ENCODE data around the gene RAB3GAP2.

The RAB3GAP2 gene

DNA sequence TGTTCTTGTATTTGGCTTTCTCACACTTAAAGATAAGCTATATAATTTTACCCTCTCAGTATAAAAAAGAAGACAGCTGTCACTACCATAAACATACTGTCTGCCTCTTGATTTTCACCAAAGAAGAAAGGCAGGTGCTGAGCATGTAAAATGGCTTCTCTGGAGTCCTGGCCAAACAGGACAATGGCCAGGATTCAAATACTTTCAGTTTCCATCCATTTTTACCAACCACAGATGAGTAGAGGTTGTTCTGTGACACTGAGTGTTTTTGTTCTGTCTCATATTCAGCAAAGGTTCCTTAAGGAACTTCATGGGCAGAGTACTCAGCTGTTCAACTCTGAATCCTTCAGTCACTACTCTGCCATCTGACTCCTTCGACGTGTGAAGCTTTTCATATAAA lies 29.4 kb upstream of the RAB3GAP2 start:
- ChIA-PET POLR2A (interaction anchor here (1.5 kb wide), 1 partner anchor 446 kb away, joined by 4 read pairs; the partner anchor contains the start of gene MTARC2), CTCF (no interaction called here)
- DNase-seq (ENCODE audit: extremely low spot score): no peak
- TF ChIP-seq FOXK2 (IDR thresholded peaks at IDR 0.05): no peak
- TF ChIP-seq CTBP1 (IDR thresholded peaks at IDR 0.05; ENCODE audit: borderline replicate concordance): no peak
- no peak for TF ChIP-seq ELF4 (IDR thresholded peaks at IDR 0.05)
- no peak for TF ChIP-seq NFRKB (IDR thresholded peaks at IDR 0.05)
- no peak for TF ChIP-seq TARDBP (IDR thresholded peaks at IDR 0.05)
- no peak for TF ChIP-seq ARNT (IDR thresholded peaks at IDR 0.05)
- TF ChIP-seq FOXA1 (IDR thresholded peaks at IDR 0.05): no peak
- TF ChIP-seq FOXM1 (IDR thresholded peaks at IDR 0.05; ENCODE audit: borderline replicate concordance): no peak
- TF ChIP-seq, protein P1, sequence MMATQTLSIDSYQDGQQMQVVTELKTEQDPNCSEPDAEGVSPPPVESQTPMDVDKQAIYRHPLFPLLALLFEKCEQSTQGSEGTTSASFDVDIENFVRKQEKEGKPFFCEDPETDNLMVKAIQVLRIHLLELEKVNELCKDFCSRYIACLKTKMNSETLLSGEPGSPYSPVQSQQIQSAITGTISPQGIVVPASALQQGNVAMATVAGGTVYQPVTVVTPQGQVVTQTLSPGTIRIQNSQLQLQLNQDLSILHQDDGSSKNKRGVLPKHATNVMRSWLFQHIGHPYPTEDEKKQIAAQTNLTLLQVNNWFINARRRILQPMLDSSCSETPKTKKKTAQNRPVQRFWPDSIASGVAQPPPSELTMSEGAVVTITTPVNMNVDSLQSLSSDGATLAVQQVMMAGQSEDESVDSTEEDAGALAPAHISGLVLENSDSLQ (IDR thresholded peaks at IDR 0.05): no peak

DNA sequence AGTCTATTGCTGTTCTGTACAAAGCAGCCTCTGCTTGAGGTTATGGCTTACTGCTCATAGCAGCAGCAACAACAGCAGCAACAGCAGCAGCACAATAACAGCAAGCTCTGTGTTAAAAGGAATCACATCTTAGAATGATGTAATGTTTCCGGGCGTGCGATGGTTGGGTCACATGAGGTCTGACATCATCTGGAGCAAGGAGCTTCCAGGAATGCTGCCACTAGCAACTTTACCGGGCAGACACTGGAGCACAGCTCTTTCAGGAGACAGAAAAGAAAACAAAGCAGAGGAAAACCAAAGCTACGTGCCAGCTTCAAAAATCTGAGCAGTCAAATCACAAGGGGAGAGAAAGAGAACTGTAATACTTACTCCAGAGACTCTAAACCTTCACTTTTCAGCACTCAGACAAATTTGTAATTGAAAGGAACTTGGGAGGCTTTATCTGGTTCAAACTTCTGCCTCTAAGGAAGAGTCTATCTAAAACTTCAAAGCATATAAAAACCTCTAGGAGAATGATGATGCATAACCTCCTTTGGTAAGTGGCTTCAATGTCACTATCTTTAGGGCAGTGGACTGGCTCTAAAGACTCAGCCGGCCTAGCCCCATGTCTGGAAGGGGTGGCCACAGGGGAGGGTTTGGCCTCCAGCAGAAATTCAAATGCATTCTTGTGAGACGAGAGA lies 28.3 kb upstream of the RAB3GAP2 start:
- CTCF ChIA-PET: interaction anchor here (0.8 to 1.1 kb wide), 2 partner anchors 20 to 36 kb away, joined by 3 to 5 read pairs; no protein-coding TSS in a partner anchor
- DNase-seq (ENCODE audit: extremely low spot score): peak; percentile 72
- TF ChIP-seq LEF1 (IDR thresholded peaks at IDR 0.05; ENCODE audit: borderline replicate concordance): no peak
- peak; percentile 56 for TF ChIP-seq L3MBTL2 (conservative IDR thresholded peaks at IDR 0.05)
- peak; percentile 70; the same call in 1 of the 2 replicates for TF ChIP-seq ARNT (IDR thresholded peaks at IDR 0.05)
- TF ChIP-seq HDGF (IDR thresholded peaks at IDR 0.05; ENCODE audit: borderline replicate concordance): no peak
- POLR2A ChIA-PET: interaction anchor here (0.7 to 1.5 kb wide), 10 partner anchors 14 to 447 kb away, joined by 3 to 5 read pairs (median 4); partner anchors contain the start of genes MTARC2 and RAB3GAP2

DNA sequence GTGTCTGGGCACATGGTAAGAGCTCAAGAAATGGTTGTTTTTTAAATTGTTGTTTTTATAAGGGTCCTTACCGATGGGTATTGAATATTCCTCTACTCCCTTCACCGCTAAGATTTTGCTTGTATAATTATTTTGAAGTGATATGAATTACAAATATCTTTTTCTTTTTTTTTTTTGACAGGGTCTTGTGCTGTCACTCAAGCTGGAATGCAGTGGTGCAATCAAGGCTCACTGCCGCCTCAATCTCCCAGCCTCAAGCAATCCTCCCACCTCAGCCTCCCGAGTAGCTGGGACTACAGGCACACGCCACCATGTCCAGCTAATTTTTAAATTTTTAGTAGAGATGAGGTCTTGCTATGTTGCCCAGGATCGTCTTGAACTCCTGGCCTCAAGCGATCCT lies 27.1 kb upstream of the RAB3GAP2 start:
- POLR2A ChIA-PET: no interaction called here
- no peak for TF ChIP-seq CTBP1 (IDR thresholded peaks at IDR 0.05; ENCODE audit: borderline replicate concordance)
- no peak for TF ChIP-seq FOXA1 (IDR thresholded peaks at IDR 0.05)
- no peak for TF ChIP-seq NFRKB (IDR thresholded peaks at IDR 0.05)
- TF ChIP-seq FOXK2 (IDR thresholded peaks at IDR 0.05): no peak
- TF ChIP-seq, protein P1 (IDR thresholded peaks at IDR 0.05): peak; percentile 65
- TF ChIP-seq ELF4 (IDR thresholded peaks at IDR 0.05): no peak
- TF ChIP-seq SUZ12 (IDR thresholded peaks at IDR 0.05): no peak
- CTCF ChIA-PET: interaction anchor here (0.8 kb wide), 1 partner anchor 18 kb away, joined by 3 read pairs; no protein-coding TSS in a partner anchor
- no peak for DNase-seq (ENCODE audit: extremely low spot score)

DNA sequence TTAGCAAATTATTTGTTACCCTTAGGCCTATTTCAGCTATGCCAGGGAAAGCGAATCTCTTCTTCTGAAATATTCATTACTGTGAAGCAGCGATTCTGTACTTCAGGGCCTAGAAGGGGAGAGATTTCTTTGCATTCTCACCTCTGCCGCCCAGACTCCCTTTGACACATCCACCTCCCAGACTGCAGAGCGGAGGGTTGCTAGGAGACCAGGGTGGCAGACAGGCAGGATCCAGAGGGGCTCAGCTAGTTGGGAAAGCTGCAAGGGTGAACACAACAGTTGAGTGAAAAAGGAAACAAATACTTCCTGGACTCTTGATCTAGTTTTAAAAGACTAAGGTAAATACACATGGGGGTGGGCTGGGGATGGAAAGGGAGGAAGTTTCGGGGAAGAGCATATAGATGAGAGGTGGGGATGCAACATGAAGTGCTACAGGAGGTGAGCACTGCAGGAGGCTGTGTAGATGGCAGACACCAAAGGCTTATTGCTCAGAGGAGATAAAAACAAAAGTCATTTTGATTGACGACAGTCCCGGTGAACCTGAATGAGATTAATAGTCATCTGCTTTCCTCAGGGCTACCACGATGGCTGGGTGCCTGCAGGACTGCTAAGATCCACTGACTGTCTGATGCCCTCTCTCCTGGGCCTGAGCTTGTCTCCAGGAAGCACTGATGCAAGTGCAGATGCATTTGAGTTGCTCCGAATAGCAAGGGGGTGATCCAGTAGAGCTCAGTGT lies 26.4 kb upstream of the RAB3GAP2 start:
- ChIA-PET POLR2A (no interaction called here), CTCF (interaction anchor here (0.8 to 1.7 kb wide), 3 partner anchors 17 to 435 kb away, joined by 3 to 5 read pairs (median 3); no protein-coding TSS in a partner anchor)
- no peak for DNase-seq (ENCODE audit: extremely low spot score)
- TF ChIP-seq ZNF384 (IDR thresholded peaks at IDR 0.05) (no peak), NFRKB (IDR thresholded peaks at IDR 0.05) (no peak), FOXA1 (IDR thresholded peaks at IDR 0.05) (no peak), ELF4 (IDR thresholded peaks at IDR 0.05) (no peak), L3MBTL2 (conservative IDR thresholded peaks at IDR 0.05) (no peak), TARDBP (IDR thresholded peaks at IDR 0.05) (no peak), CTBP1 (IDR thresholded peaks at IDR 0.05; ENCODE audit: borderline replicate concordance) (no peak), SUZ12 (IDR thresholded peaks at IDR 0.05) (no peak), BHLHE40 (IDR thresholded peaks at IDR 0.05; ENCODE audit: borderline replicate concordance) (no peak), FOXK2 (IDR thresholded peaks at IDR 0.05) (no peak), SP1 (IDR thresholded peaks at IDR 0.05) (no peak), ARNT (IDR thresholded peaks at IDR 0.05) (no peak)

DNA sequence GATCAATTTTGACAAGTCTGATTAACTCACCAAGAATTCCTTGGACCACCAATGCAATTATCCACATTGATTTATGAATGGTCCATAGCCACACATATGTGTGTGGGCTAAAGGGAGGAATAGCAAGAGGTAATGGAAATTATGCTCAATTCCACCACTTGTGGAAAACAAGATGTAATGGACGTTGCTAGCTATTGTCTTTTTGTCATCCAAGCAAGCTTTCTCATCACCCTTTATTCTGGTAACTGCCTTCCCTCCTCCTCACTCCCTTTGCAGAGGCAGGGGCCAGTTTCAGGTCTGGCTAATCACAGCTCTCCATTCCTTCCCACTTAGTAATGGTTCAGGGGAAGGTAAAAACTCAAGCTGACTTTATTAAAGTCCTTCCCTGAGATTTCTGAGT lies 24.7 kb upstream of the RAB3GAP2 start:
- no peak for DNase-seq (ENCODE audit: extremely low spot score)
- ChIA-PET POLR2A (no interaction called here), CTCF (interaction anchor here (0.6 to 1.7 kb wide), 5 partner anchors 16 to 98 kb away, joined by 3 to 8 read pairs (median 5); no protein-coding TSS in a partner anchor)
- TF ChIP-seq FOXA1 (IDR thresholded peaks at IDR 0.05): no peak
- TF ChIP-seq SUZ12 (IDR thresholded peaks at IDR 0.05): no peak
- TF ChIP-seq ARNT (IDR thresholded peaks at IDR 0.05): no peak
- no peak for TF ChIP-seq L3MBTL2 (conservative IDR thresholded peaks at IDR 0.05)
- TF ChIP-seq ZNF384 (IDR thresholded peaks at IDR 0.05): no peak
- no peak for TF ChIP-seq BHLHE40 (IDR thresholded peaks at IDR 0.05; ENCODE audit: borderline replicate concordance)
- no peak for TF ChIP-seq NFRKB (IDR thresholded peaks at IDR 0.05)
- TF ChIP-seq LEF1 (IDR thresholded peaks at IDR 0.05; ENCODE audit: borderline replicate concordance): no peak
- TF ChIP-seq SP1 (IDR thresholded peaks at IDR 0.05): no peak
- TF ChIP-seq FOXK2 (IDR thresholded peaks at IDR 0.05): no peak
- TF ChIP-seq CTBP1 (IDR thresholded peaks at IDR 0.05; ENCODE audit: borderline replicate concordance): no peak

DNA sequence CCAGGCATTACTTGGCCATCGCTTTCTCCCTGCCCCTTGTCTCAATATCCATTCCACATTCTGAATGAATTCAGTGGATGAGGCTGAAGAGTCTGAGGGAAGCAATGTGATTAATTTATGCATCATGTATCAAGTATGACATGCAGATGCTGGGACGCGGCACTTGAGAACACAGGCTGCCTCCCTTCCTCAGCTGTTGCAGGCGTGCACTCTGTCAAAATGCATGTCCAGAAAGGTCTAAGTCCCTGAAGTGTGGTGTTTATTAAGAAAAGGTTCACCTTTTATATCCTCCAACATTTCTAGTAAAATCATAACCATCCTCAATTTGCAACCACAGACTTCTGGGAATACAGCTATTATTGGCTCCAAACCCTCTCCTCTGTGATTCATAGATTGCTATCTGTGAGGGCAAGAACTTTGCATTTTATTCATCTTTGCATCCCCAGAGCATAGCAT lies 22.6 kb upstream of the RAB3GAP2 start:
- no peak for DNase-seq (ENCODE audit: extremely low spot score)
- TF ChIP-seq L3MBTL2 (conservative IDR thresholded peaks at IDR 0.05) (no peak), FOXM1 (IDR thresholded peaks at IDR 0.05; ENCODE audit: borderline replicate concordance) (no peak), LEF1 (IDR thresholded peaks at IDR 0.05; ENCODE audit: borderline replicate concordance) (no peak)
- ChIA-PET POLR2A (interaction anchor here (0.7 kb wide), 1 partner anchor 210 kb away, joined by 3 read pairs; no protein-coding TSS in a partner anchor), CTCF (interaction anchor here (0.6 kb wide), 1 partner anchor 312 kb away, joined by 6 read pairs; no protein-coding TSS in a partner anchor)

All from HEK293T (cell line).